CD14-positive monocyte (primary cell): ENCODE results near the gene SPATA13. TPM values are rescaled to one million over a fixed set of nuclear protein-coding genes. Genes with fewer than 3 reads are reported as not detected.

Experiments used
- DNase-seq, 3 donors: peaks; one replicate each; pipeline ENCODE4 v3.0.0-alpha.2; 2011 to 2022
- H2AFZ ChIP-seq: 2 replicates; pipeline ENCODE4 v1.6.0; 2012; ENCODE audit warnings: mild to moderate bottlenecking, low read depth, low read length, inconsistent platforms; ENCODE audit not compliant: insufficient read depth, poor library complexity, severe bottlenecking
- H3K27ac ChIP-seq, 2 donors: 1 replicate in 1 of 2; 2 replicates in 1 of 2; pipeline ENCODE4 v1.5.1; 2012 to 2013; ENCODE audit warnings: low read length in 2 of 2, control low read depth in 1 of 2, inconsistent platforms in 1 of 2, low read depth in 1 of 2, mild to moderate bottlenecking in 1 of 2
- H3K27me3 ChIP-seq, 2 donors: one replicate each; pipeline versions ENCODE4 v1.6.0 to v1.6.1; 2011 to 2013; ENCODE audit warnings: low read length in 2 of 2; ENCODE audit not compliant: control insufficient read depth in 2 of 2, insufficient read depth in 2 of 2
- H3K36me3 ChIP-seq, 2 donors: replicated peaks in 1 of 2; 1 replicate in 1 of 2; 2 replicates in 1 of 2; pipeline versions ENCODE4 v1.5.1 to v1.6.1; 2012 to 2013; ENCODE audit warnings: low read length in 2 of 2, control low read depth in 1 of 2, inconsistent platforms in 1 of 2, mild to moderate bottlenecking in 1 of 2; ENCODE audit not compliant: insufficient read depth in 2 of 2, control insufficient read depth in 1 of 2
- H3K4me1 ChIP-seq, 2 donors: 1 replicate in 1 of 2; 2 replicates in 1 of 2; pipeline versions ENCODE4 v1.5.1 to v1.6.1; 2012 to 2013; ENCODE audit warnings: low read length in 2 of 2, control low read depth in 1 of 2, inconsistent platforms in 1 of 2, mild to moderate bottlenecking in 1 of 2, moderate library complexity in 1 of 2; ENCODE audit not compliant: insufficient read depth in 2 of 2, control insufficient read depth in 1 of 2
- H3K4me2 ChIP-seq: replicated peaks from 2 replicates; pipeline ENCODE3; 2012; ENCODE audit warnings: low read length, moderate library complexity, mild to moderate bottlenecking; ENCODE audit not compliant: poor library complexity, severe bottlenecking; ENCODE audit errors: extremely low read depth
- H3K4me3 ChIP-seq, 3 experiments: fragments of 200-600 bp in 1 of 3; sonication (generic) in 1 of 3; replicated peaks in 1 of 3; 1 replicate in 2 of 3; 2 replicates in 1 of 3; pipeline ENCODE4 v1.5.1; 2011 to 2013; ENCODE audit warnings: low read length in 3 of 3, mild to moderate bottlenecking in 3 of 3, control low read depth in 2 of 3, low read depth in 2 of 3, inconsistent platforms in 1 of 3, moderate library complexity in 1 of 3
- H3K79me2 ChIP-seq: 2 replicates; pipeline ENCODE4 v1.6.0; 2012; ENCODE audit warnings: mild to moderate bottlenecking, control low read depth, inconsistent platforms, low read length, moderate library complexity; ENCODE audit not compliant: insufficient read depth
- H3K9ac ChIP-seq: 2 replicates; pipeline ENCODE4 v1.6.0; 2017; ENCODE audit warnings: low read length, mild to moderate bottlenecking; ENCODE audit not compliant: insufficient read depth, poor library complexity, severe bottlenecking
- H3K9me3 ChIP-seq, 2 donors: replicated peaks in 1 of 2; 1 replicate in 1 of 2; 2 replicates in 1 of 2; pipeline versions ENCODE4 v1.5.1 to v1.6.1; 2012 to 2013; ENCODE audit warnings: low read length in 2 of 2, control low read depth in 1 of 2; ENCODE audit not compliant: control insufficient read depth in 1 of 2, insufficient read depth in 1 of 2
- H4K20me1 ChIP-seq: 2 replicates; pipeline ENCODE4 v1.6.0; 2012; ENCODE audit warnings: mild to moderate bottlenecking, low read length, control low read depth, moderate library complexity; ENCODE audit not compliant: insufficient read depth
- H3K27ac Mint-ChIP-seq, 7 donors: one replicate each; pipeline ENCODE4 v1.8.0; 2020; ENCODE audit warnings: mild to moderate bottlenecking in 7 of 7, mixed read lengths in 7 of 7, moderate library complexity in 6 of 7, inconsistent platforms in 2 of 7
- H3K27me3 Mint-ChIP-seq, 3 donors: one replicate each; pipeline ENCODE4 v1.8.0; 2021 to 2022; ENCODE audit warnings: low read depth in 3 of 3, mild to moderate bottlenecking in 3 of 3, mixed read lengths in 3 of 3, moderate library complexity in 3 of 3, inconsistent platforms in 1 of 3
- H3K36me3 Mint-ChIP-seq, 2 donors: one replicate each; pipeline ENCODE4 v1.8.0; 2020; ENCODE audit warnings: mixed read lengths in 2 of 2, inconsistent platforms in 1 of 2, mild to moderate bottlenecking in 1 of 2
- H3K4me1 Mint-ChIP-seq: one replicate; pipeline ENCODE4 v1.8.0; 2020; ENCODE audit warnings: mild to moderate bottlenecking, mixed read lengths
- H3K4me3 Mint-ChIP-seq, 2 donors: one replicate each; pipeline ENCODE4 v1.8.0; 2020; ENCODE audit warnings: mild to moderate bottlenecking in 2 of 2, mixed read lengths in 2 of 2, moderate library complexity in 1 of 2
- H3K9me3 Mint-ChIP-seq, 7 donors: one replicate each; pipeline ENCODE4 v1.8.0; 2020 to 2022; ENCODE audit warnings: mixed read lengths in 7 of 7, mild to moderate bottlenecking in 6 of 7, moderate library complexity in 6 of 7, inconsistent platforms in 2 of 7
- WGBS: methylation state at CpG from one replicate; pipeline ENCODE4 v1.1.5; 2013; ENCODE audit warnings: missing lambda C conversion rate; ENCODE audit not compliant: insufficient coverage; 5-methylcytosine and 5-hydroxymethylcytosine counted together
- intact Hi-C, 2 donors: fragments of 100-400 bp; cut with micrococcal nuclease; formaldehyde crosslinking; loops; one replicate each; pipeline versions ENCODE4 v1.15.0 to v1.15.1; 2023
- polyA plus RNA-seq, 3 donors: library from polyadenylated mRNA; depleted of rRNA in 1 of 3; unstranded in 2 of 3; stranded (reverse) in 1 of 3; fragments of 300-500 nt in 2 of 3; fragments of >200 nt in 1 of 3; fragmentation: Illumina TruSeq in 2 of 3; gene quantifications; 1 replicate in 2 of 3; 2 replicates in 1 of 3; pipeline ENCODE4 v1.2.3, GENCODE V29; 2012 to 2021
- TF ChIP-seq, protein P1 (sequence below): fragments of 200-600 bp; IDR thresholded peaks from one replicate; pipeline ENCODE4 v1.8.0; 2022; ENCODE audit warnings: antibody characterized with exemption, mild to moderate bottlenecking

Gene SPATA13
- polyA plus RNA-seq, 3 donors: 9.3 to 44.7 (median 11.6) TPM

DNA sequence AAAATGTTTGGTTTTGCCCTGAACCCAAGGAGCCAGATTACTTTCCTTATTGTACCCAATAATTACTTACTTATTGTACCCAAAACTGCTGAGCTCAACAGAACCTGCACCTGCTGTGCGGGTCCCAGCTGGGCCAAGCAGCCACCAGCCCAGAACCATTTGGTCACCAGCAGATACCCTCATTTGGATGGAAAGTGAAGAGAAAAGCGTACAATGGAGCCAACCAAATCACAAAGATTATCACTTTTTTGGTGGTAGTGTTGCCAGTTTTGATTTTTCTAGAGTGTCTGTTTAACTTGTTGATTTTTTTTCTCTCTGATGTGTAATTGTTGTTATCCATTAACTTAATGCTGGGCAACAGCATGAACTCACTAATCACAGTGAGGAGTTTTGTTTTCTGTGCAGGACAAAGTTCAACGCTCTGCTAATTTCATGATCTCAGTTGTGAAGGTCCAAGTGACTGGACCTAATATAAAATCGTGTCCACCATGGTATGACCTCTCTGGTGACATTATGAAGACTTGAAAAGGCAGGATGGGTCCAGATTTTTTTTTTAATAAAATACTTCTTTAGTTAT is 23.8 kb downstream of the SPATA13 start:
- intact Hi-C loops: no loop called here
- no peaks in the 10 kb centered on the region for H4K20me1 ChIP-seq
- no peaks in the 10 kb centered on the region for H3K27me3 ChIP-seq
- H3K9me3 Mint-ChIP-seq: peaks cover 4 to 10% (median 8%) of the 10 kb centered on the region in 7 donors
- TF ChIP-seq, protein P1, sequence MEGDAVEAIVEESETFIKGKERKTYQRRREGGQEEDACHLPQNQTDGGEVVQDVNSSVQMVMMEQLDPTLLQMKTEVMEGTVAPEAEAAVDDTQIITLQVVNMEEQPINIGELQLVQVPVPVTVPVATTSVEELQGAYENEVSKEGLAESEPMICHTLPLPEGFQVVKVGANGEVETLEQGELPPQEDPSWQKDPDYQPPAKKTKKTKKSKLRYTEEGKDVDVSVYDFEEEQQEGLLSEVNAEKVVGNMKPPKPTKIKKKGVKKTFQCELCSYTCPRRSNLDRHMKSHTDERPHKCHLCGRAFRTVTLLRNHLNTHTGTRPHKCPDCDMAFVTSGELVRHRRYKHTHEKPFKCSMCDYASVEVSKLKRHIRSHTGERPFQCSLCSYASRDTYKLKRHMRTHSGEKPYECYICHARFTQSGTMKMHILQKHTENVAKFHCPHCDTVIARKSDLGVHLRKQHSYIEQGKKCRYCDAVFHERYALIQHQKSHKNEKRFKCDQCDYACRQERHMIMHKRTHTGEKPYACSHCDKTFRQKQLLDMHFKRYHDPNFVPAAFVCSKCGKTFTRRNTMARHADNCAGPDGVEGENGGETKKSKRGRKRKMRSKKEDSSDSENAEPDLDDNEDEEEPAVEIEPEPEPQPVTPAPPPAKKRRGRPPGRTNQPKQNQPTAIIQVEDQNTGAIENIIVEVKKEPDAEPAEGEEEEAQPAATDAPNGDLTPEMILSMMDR: no peak
- no peaks in the 10 kb centered on the region for H3K36me3 Mint-ChIP-seq
- H2AFZ ChIP-seq: no peak overlapping the region
- H3K4me1 Mint-ChIP-seq: peaks cover 18% of the 10 kb centered on the region
- peaks cover 0 to 1% (median 0%) of the 10 kb centered on the region in 3 donors for H3K27me3 Mint-ChIP-seq
- no peak overlapping the region for H3K27ac Mint-ChIP-seq
- no peak overlapping the region for H3K27ac ChIP-seq
- DNase-seq: no peak
- 100% methylated on average over 1 of the region's 4 CpGs for WGBS
- no peaks in the 10 kb centered on the region for H3K79me2 ChIP-seq
- no peak overlapping the region for H3K4me3 Mint-ChIP-seq
- H3K4me2 ChIP-seq: no peak overlapping the region
- no peaks in the 10 kb centered on the region for H3K36me3 ChIP-seq
- H3K4me3 ChIP-seq: no peak overlapping the region
- peaks cover 0 to 10% of the 10 kb centered on the region in 2 donors for H3K4me1 ChIP-seq
- H3K9me3 ChIP-seq: peaks cover 0 to 8% of the 10 kb centered on the region in 2 donors
- H3K9ac ChIP-seq: no peak overlapping the region

DNA sequence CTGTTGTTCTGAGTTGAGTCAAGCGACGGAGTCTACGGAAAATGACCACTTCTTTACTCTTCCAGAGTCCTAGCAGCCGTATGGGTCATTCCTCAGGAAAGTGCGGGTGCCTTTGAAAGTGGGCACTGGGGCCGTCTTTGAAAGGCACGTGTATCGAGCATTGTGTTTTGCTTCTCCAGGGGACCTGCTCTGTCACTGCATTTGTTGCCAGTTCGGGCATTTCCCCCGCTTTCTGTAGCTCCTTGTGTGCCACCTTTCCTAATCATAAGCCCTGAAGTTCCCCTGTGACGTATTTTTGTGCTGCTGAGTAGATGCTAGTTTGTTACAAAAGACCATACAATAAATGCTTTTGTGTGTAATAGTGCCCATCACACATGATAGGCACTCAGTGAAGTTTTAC is 24.4 kb downstream of the SPATA13 start:
- TF ChIP-seq, protein P1: no peak
- Histone ChIP-seq H3K4me3 (no peak overlapping the region), H4K20me1 (no peaks in the 10 kb centered on the region), H2AFZ (no peak overlapping the region), H3K9ac (no peak overlapping the region), H3K27me3 (no peaks in the 10 kb centered on the region), H3K27ac (no peak overlapping the region), H3K79me2 (no peaks in the 10 kb centered on the region), H3K9me3 (peaks cover 0 to 8% of the 10 kb centered on the region in 2 donors), H3K4me1 (peaks cover 0 to 10% of the 10 kb centered on the region in 2 donors), H3K4me2 (no peak overlapping the region), H3K36me3 (no peaks in the 10 kb centered on the region)
- no peak overlapping the region for H3K4me3 Mint-ChIP-seq
- H3K4me1 Mint-ChIP-seq: peaks cover 18% of the 10 kb centered on the region
- H3K27me3 Mint-ChIP-seq: peaks cover 0 to 1% (median 0%) of the 10 kb centered on the region in 3 donors
- DNase-seq: no peak
- 91% methylated on average over 8 of the region's 11 CpGs for WGBS
- intact Hi-C loops: no loop called here
- H3K27ac Mint-ChIP-seq: no peak overlapping the region
- peaks cover 4 to 10% (median 8%) of the 10 kb centered on the region in 7 donors for H3K9me3 Mint-ChIP-seq
- no peaks in the 10 kb centered on the region for H3K36me3 Mint-ChIP-seq
